Gastroesophageal sphincter (tissue), 4 donors: ENCODE results near the gene TEX22. TPM values are rescaled to one million over a fixed set of nuclear protein-coding genes. Genes with fewer than 3 reads are reported as not detected.

ENCODE experiments used
- ATAC-seq: fragments of 150-250 bp; one replicate; pipeline ENCODE4 v1.9.1; 2016; ENCODE audit warnings: mild to moderate bottlenecking, moderate library complexity
- H3K27ac ChIP-seq, 4 donors: fragments of 200-600 bp; sonication (generic) in 3 of 4; 1 replicate in 3 of 4; 2 replicates in 1 of 4; pipeline ENCODE4 v1.5.1; 2016 to 2019
- H3K27me3 ChIP-seq: fragments of 200-600 bp; sonication (generic); one replicate; pipeline ENCODE4 v1.5.1; 2019
- H3K36me3 ChIP-seq, 2 donors: fragments of 200-600 bp; sonication (generic); one replicate each; pipeline ENCODE4 v1.5.1; 2019; ENCODE audit warnings: control low read depth in 1 of 2
- H3K4me1 ChIP-seq, 3 donors: fragments of 200-600 bp; sonication (generic); 1 replicate in 2 of 3; 2 replicates in 1 of 3; pipeline ENCODE4 v1.5.1; 2016 to 2019; ENCODE audit warnings: control low read depth in 2 of 3
- H3K4me3 ChIP-seq, 2 donors: fragments of 200-600 bp; sonication (generic); one replicate each; pipeline ENCODE4 v1.5.1; 2019; ENCODE audit warnings: mild to moderate bottlenecking in 1 of 2, moderate library complexity in 1 of 2
- H3K9me3 ChIP-seq, 3 donors: fragments of 200-600 bp; sonication (generic); one replicate each; pipeline ENCODE4 v1.5.1; 2017 to 2019; ENCODE audit warnings: control low read depth in 2 of 3
- CTCF ChIP-seq, 4 experiments: fragments of 200-600 bp in 2 of 4; fragments of 450-650 bp in 2 of 4; sonication (generic) in 1 of 4; IDR thresholded peaks; one replicate each; pipeline ENCODE4 v1.5.1; 2017 to 2019; ENCODE audit warnings: antibody characterized with exemption in 4 of 4, mild to moderate bottlenecking in 2 of 4, moderate library complexity in 2 of 4
- EP300 ChIP-seq: sonication (generic); formaldehyde crosslinking; IDR thresholded peaks from one replicate; pipeline ENCODE4 v1.6.1; 2017; ENCODE audit warnings: antibody characterized with exemption, mild to moderate bottlenecking
- POLR2A ChIP-seq, 2 donors: fragments of 450-650 bp; IDR thresholded peaks; one replicate each; pipeline ENCODE4 v1.6.1; 2017; ENCODE audit warnings: antibody characterized with exemption in 2 of 2, mild to moderate bottlenecking in 2 of 2, moderate library complexity in 1 of 2
- POLR2AphosphoS5 ChIP-seq: sonication (generic); formaldehyde crosslinking; IDR thresholded peaks from one replicate; pipeline ENCODE4 v1.6.1; 2017; ENCODE audit warnings: antibody characterized with exemption
- WGBS, 2 donors: methylation state at CpG; one replicate each; pipeline ENCODE4 v1.1.5; 2018; ENCODE audit warnings: low coverage in 1 of 2; 5-methylcytosine and 5-hydroxymethylcytosine counted together
- total RNA-seq, 4 donors: library from RNA; depleted of rRNA; stranded (reverse); fragments of >200 nt; gene quantifications; one replicate each; pipeline ENCODE4 v1.1.0, GENCODE V29; 2016

The TEX22 gene
- total RNA-seq, 4 donors from 2014 or later = 0.42 TPM; not detected in 3

DNA sequence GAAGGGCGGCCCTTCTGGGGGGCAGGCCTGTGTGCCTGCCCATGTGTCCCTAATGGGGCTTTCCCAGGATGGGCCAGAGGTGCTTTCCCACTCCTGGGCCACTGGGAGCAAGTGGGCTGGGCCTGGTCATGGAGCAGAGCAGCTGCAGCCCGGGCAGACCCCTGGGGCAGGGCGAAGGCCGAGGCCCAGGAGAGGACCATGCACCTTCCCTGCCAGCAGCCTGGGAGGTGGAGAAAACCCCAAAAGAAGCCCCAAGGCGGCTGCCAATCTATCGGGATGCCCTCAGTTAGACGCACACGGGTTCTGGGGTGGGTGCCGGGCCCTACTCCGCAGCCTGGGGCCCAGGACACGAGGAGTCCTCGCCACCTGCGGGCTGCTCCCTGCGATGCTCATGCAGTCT lies 60.2 kb downstream of the TEX22 start:
- Histone ChIP-seq H3K27me3 (no peaks in the 10 kb centered on the region), H3K4me3 (no peak overlapping the region), H3K9me3 (no peaks in the 10 kb centered on the region), H3K27ac (no peak overlapping the region), H3K36me3 (peaks cover 0 to 89% of the 10 kb centered on the region in 2 donors), H3K4me1 (no peaks in the 10 kb centered on the region)
- TF ChIP-seq POLR2AphosphoS5 = no peak
- TF ChIP-seq EP300 = no peak
- TF ChIP-seq CTCF (IDR thresholded peaks at IDR 0.05) = no peak
- no peak for TF ChIP-seq POLR2A (IDR thresholded peaks at IDR 0.05)
- no peak for ATAC-seq
- WGBS, 2 donors = no CpG with 5 or more reads among the region's 14 CpGs

DNA sequence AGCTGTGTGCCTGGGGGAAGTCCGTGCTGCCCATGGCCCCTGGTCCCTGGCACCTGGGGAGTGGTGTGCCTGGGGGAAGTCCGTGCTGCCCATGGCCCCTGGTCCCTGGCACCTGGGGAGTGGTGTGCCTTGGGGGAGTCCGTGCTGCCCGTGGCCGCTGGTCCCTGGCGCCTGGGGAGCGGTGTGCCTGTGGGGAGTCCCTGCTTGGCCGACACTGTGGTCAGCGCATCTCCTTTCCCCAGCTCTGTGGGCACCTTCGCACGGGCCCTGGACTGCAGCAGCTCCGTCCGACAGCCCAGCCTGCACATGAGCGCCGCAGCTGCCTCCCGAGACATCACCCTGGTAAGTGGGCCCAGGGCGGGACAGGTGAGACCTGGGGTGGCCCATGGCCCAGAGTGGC lies 61.8 kb downstream of the TEX22 start:
- Histone ChIP-seq H3K4me1 (no peaks in the 10 kb centered on the region), H3K27me3 (no peaks in the 10 kb centered on the region), H3K4me3 (no peak overlapping the region), H3K9me3 (no peaks in the 10 kb centered on the region), H3K36me3 (peaks cover 0 to 89% of the 10 kb centered on the region in 2 donors), H3K27ac (no peak overlapping the region)
- no peak for ATAC-seq
- no CpG with 5 or more reads among the region's 17 CpGs for WGBS, 2 donors
- TF ChIP-seq POLR2A (IDR thresholded peaks at IDR 0.05) (no peak), EP300 (no peak), CTCF (IDR thresholded peaks at IDR 0.05) (no peak), POLR2AphosphoS5 (no peak)

GRCh38 chr14:105460616-105461015 lies 62.3 kb downstream of the TEX22 start:
- no peak overlapping the region for H3K27ac ChIP-seq
- WGBS, 2 donors = 55% methylated on average over 4 of the region's 17 CpGs; no CpG with 5 or more reads in 1 of the 2 donors
- no peaks in the 10 kb centered on the region for H3K27me3 ChIP-seq
- no peak for ATAC-seq
- no peaks in the 10 kb centered on the region for H3K4me1 ChIP-seq
- no peak overlapping the region for H3K4me3 ChIP-seq
- peaks cover 0 to 89% of the 10 kb centered on the region in 2 donors for H3K36me3 ChIP-seq
- TF ChIP-seq POLR2A (IDR thresholded peaks at IDR 0.05) = no peak
- no peak for TF ChIP-seq CTCF (IDR thresholded peaks at IDR 0.05)
- no peak for TF ChIP-seq POLR2AphosphoS5
- no peak for TF ChIP-seq EP300
- H3K9me3 ChIP-seq = no peaks in the 10 kb centered on the region

DNA sequence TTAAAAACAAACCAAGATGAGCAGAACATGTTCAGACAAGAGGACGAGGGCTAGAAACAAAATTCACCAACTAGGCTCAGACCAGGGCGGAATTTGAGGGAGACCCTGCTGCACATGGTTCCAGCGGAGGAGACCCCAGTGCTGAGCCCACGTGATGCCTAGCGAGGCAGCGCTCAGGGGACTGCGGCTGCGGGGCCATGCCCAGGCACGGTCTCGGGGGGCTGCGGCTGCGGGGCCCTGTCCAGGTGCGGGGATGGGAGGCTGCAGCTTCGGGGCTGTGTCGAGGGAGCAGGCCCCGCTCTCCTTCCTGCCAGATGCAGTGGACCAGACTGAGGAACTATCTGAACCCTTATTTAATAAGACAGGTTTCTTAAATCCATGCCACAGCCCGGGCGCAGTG lies 63.6 kb downstream of the TEX22 start:
- no peaks in the 10 kb centered on the region for H3K9me3 ChIP-seq
- no peak overlapping the region for H3K27ac ChIP-seq
- H3K4me3 ChIP-seq = no peak overlapping the region
- peaks cover 0 to 89% of the 10 kb centered on the region in 2 donors for H3K36me3 ChIP-seq
- no peaks in the 10 kb centered on the region for H3K4me1 ChIP-seq
- no peak for ATAC-seq
- WGBS, 2 donors = 83% methylated on average over 2 of the region's 18 CpGs; no CpG with 5 or more reads in 1 of the 2 donors
- no peaks in the 10 kb centered on the region for H3K27me3 ChIP-seq
- TF ChIP-seq CTCF (IDR thresholded peaks at IDR 0.05) (no peak), EP300 (no peak)

Other genes with a start within 250 kb of the TEX22 start
- gene JAG2, start 229.8 kb upstream of the TEX22 start, total RNA-seq = 10 to 100 TPM in 3 of 4 donors, 1 to 10 TPM in 1; 3.7 to 18.8 (median 14.5) TPM
- gene NUDT14, start 217.2 kb upstream of the TEX22 start, total RNA-seq = 1 to 10 TPM; 3.4 to 8.4 (median 4.6) TPM
- 10 to 100 TPM; 50.9 to 80.7 (median 66.1) TPM for gene BTBD6, start 150.0 kb upstream of the TEX22 start, total RNA-seq
- gene BRF1, start 97.5 kb upstream of the TEX22 start, total RNA-seq = 10 to 100 TPM; 25.2 to 35.6 (median 30.9) TPM
- gene PACS2, start 83.8 kb upstream of the TEX22 start, total RNA-seq = 10 to 100 TPM; 61.5 to 91.1 (median 74.7) TPM
- 10 to 100 TPM; 48.0 to 83.5 (median 58.7) TPM for gene MTA1, start 21.3 kb downstream of the TEX22 start, total RNA-seq
- 100 to 1,000 TPM; 165 to 518 (median 343) TPM for gene CRIP2, start 76.3 kb downstream of the TEX22 start, total RNA-seq
- gene CRIP1, start 88.3 kb downstream of the TEX22 start, total RNA-seq = 10 to 100 TPM; 11.2 to 57.9 (median 34.2) TPM
- 1 to 10 TPM; 4.6 to 7.9 (median 5.4) TPM for gene TEDC1, start 92.7 kb downstream of the TEX22 start, total RNA-seq
- 1 to 10 TPM; 3.9 to 6.7 (median 5.2) TPM for gene TMEM121, start 128.0 kb downstream of the TEX22 start, total RNA-seq